ENCODE measurements around the gene RPS19. TPM values are rescaled to one million over a fixed set of nuclear protein-coding genes. Genes with fewer than 3 reads are reported as not detected.
A peak's percentile ranks its signal among the peaks of the same experiment; 100 is the strongest.

Gene RPS19
- total RNA-seq, 1 donor, result 600 TPM

- H3K4me3 ChIP-seq (ENCODE audit: low read depth, low read length), result peak overlapping the region; percentile 99
- no peak for DNase-seq (ENCODE audit: low read depth)
Measured at GRCh38 chr19:41862445-41862986, 2.5 kb downstream of the RPS19 start.

DNA sequence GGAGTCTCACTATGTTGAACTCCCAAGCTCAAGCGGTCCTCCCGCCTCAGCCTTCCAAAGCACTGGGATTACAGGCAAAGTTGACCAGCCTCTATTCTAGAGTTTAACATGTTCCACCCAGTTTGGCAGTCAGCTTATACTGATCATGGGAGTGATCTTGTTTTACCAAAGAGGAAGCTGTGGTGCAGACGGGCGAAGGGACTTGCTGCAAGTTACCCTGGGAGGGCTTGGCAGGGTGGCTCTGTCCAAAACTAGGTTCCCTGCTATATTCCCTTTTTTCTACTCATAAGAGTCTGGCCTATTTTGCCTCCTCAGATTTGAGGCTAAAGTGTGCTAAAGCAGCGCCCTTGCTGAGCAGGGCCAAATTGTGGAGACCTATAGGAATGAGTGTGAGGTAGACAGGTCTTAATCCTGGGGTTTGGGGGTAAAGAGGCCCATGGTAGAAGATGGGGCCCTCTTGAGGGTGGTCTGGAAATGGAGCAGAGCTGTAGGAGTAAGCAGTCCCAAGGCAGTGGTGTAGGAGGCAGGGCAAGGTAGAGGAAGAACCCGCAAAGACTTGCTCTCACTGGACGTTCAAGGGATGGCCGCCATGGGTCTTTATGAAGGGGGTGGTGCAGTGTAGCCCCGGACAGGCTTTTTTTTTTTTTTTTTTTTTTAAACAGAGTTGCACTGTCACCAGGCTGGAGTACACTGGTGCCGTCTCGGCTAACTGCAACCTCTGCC is 3.3 kb downstream of the RPS19 start:
- no peak for DNase-seq (ENCODE audit: low read depth)
- no peak overlapping the region for H3K4me3 ChIP-seq (ENCODE audit: low read depth, low read length)
- TF ChIP-seq, protein P1, sequence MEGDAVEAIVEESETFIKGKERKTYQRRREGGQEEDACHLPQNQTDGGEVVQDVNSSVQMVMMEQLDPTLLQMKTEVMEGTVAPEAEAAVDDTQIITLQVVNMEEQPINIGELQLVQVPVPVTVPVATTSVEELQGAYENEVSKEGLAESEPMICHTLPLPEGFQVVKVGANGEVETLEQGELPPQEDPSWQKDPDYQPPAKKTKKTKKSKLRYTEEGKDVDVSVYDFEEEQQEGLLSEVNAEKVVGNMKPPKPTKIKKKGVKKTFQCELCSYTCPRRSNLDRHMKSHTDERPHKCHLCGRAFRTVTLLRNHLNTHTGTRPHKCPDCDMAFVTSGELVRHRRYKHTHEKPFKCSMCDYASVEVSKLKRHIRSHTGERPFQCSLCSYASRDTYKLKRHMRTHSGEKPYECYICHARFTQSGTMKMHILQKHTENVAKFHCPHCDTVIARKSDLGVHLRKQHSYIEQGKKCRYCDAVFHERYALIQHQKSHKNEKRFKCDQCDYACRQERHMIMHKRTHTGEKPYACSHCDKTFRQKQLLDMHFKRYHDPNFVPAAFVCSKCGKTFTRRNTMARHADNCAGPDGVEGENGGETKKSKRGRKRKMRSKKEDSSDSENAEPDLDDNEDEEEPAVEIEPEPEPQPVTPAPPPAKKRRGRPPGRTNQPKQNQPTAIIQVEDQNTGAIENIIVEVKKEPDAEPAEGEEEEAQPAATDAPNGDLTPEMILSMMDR (IDR thresholded peaks at IDR 0.05; ENCODE audit: insufficient read depth, low read depth, low read length), result no peak

More at GRCh38 chr19:41862445-41862986, 2.5 kb downstream of the RPS19 start:
- TF ChIP-seq, protein P1 (IDR thresholded peaks at IDR 0.05; ENCODE audit: insufficient read depth, low read depth, low read length), result no peak

GRCh38 chr19:41864374-41864773 is 4.3 kb downstream of the RPS19 start:
- TF ChIP-seq, protein P1 (IDR thresholded peaks at IDR 0.05; ENCODE audit: insufficient read depth, low read depth, low read length), result no peak
- DNase-seq (ENCODE audit: low read depth), result no peak

DNA sequence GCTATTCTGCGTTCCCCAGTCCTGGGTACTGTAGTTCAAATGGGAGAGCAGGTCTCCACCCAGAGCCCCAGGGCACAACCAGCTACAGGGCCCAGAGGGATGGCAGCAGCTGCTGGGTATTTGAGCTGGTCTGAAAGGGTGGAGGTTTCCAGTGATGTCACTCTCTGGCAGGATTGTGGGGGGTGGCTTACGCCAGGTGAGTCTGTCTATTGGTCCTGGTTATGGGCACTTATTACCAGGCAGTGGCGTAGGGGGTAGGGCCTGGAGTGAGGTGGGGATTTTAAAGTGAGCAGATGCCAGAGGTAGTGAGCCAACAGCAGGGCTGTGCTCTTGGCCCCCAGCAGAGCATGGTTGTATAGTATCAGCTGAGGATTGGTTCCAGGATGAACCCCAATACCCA is 6.2 kb downstream of the RPS19 start:
- H3K4me3 ChIP-seq (ENCODE audit: low read depth, low read length), result no peak overlapping the region
- TF ChIP-seq, protein P1 (IDR thresholded peaks at IDR 0.05; ENCODE audit: insufficient read depth, low read depth, low read length), result no peak
- DNase-seq (ENCODE audit: low read depth), result no peak

More at GRCh38 chr19:41864374-41864773, 4.3 kb downstream of the RPS19 start:
- no peak overlapping the region for H3K4me3 ChIP-seq (ENCODE audit: low read depth, low read length)

DNA sequence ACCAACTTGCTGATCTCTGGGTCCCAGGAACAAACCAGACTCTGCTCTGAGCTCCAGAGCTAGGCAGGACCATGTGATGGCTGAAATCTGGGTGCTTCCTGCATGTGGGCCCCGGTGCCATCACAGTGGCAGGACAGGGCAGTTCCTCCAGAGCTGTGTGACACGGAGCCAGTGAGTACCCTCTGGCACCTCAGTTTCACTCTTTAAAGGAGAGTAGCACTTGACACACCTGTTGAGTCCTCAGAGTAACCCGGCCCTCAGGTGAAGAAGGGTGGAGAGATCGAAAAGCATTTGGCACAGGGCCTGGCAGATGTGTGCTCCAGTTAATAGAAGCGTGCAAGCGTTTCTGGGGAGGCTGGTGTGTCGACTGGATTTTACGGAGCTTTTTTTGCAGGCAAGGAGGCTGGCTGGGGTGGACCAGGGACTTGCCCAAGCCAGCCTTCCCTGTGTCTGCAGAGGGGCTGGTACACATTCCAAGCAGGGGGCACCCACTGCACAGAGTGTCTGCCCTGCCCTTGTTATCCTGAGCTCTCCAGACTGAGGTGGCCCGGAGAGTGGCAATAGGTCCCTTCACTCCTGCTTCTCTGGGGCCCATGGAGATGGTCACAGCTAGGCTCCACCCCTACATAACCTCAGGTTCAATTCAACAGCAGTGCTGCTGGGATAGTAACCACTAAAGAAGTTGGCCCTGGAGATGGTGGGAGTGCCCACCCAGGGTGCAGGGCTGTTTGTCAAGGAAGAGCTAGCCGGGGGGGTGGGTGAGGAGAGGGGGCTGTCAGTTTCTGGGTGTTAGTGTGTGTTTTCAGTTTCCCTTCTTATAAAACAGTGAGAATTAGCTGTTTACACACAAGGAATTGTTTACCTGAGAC is 8.3 kb downstream of the RPS19 start:
- DNase-seq (ENCODE audit: low read depth), result no peak
- H3K4me3 ChIP-seq (ENCODE audit: low read depth, low read length), result no peak overlapping the region
- TF ChIP-seq, protein P1 (IDR thresholded peaks at IDR 0.05; ENCODE audit: insufficient read depth, low read depth, low read length), result no peak

- TF ChIP-seq, protein P1 (IDR thresholded peaks at IDR 0.05; ENCODE audit: insufficient read depth, low read depth, low read length), result no peak
- no peak for DNase-seq (ENCODE audit: low read depth)
- H3K4me3 ChIP-seq (ENCODE audit: low read depth, low read length), result no peak overlapping the region
Measured at GRCh38 chr19:41868989-41869300, 8.9 kb downstream of the RPS19 start.

Measured in fibroblast of villous mesenchyme (primary cell).